ENCODE measurements around the gene FGFRL1.
A peak's percentile ranks its signal among the peaks of the same experiment; 100 is the strongest.
"Not testable (repeated sequence)": the region's sequence is repeated elsewhere in the genome, so short reads cannot be mapped to it uniquely, and the experiment has no call there.

The FGFRL1 gene

DNA sequence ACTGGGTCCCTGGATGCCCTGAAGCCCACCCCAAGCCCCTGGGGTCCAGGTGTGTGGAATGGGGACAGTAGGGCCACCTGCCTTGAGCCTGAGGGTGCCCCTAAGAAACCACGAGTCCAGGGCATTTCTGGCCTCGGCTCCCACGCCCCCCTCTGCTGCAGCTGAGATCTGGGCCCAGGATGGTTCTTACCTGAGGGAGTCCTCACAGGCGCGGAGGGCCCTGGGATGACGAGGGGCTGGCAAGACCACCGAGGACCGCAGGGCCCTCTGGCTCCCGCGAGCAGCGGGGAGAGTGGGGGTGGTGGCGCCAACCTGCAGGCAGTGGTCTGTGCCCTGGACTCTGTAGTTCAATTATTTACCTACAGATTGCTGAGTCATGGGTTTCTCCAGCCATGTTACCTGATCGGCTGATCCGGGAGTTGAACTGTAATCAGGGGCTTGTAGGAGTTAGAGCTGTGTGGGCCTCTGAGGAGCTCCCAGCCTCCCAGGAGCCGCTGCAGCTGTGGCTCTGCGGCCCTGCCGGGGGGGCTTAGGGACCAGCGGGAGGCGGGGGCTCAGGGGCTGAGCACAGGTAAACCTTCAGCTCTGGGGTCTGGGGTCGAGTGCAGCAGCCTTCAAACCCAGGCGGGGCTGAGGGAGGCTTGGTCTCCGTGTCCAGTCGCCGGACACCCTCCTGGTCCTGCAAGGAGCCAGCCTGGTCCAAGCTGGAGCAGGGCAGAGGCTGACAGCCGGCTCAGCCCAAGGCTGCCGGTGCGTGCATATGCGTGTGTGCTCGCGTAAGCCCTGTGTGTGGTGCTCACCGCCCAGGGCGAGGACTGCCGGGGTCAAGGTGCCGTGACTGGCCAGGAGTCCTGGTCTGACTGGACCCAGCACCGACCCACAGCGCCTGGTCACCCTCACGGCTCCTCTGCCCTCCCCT, 18.1 kb upstream of the FGFRL1 start, which contains the start of gene SLC26A1:
Gene SLC26A1 (minus strand): TSS at position 294 of the 919 bp plus-strand sequence. CDS start 1,701 bp downstream, outside the sequence.
- no peak for DNase-seq

DNA sequence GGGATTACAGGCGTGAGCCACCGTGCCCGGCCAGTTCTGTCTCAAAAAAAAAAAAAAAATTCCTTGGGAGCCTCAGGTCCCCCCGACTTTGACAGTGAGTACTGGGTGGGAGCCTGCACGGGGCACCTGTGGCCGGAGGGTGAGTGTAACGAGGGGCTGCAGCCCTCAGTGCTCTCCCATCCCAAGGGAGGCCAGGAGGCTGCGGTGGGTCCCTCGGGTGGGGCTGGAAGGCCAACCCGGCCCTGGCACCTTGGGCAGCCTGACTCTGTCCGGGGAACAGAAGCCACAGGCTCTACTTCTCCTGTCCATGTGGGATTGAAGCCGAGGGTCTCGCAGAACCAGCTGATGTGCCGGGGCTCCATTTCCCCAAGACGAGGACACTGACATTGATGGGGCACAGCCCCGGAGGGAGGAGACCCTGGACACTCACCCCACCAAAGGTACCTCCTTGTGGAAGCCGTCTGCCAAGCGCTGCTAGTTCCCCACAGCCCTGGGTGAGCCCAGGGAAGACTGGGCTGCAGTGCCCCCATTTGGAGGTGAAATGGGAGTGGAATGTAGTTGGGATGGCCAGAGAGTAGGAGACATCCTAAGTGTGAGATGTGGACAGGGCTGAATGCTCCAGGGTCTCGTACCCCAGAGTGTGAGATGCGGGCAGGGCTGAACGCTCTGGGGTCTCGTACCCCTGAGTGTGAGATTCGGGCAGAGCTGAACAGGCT, 16.0 kb upstream of the FGFRL1 start:
- no peak for DNase-seq

DNA sequence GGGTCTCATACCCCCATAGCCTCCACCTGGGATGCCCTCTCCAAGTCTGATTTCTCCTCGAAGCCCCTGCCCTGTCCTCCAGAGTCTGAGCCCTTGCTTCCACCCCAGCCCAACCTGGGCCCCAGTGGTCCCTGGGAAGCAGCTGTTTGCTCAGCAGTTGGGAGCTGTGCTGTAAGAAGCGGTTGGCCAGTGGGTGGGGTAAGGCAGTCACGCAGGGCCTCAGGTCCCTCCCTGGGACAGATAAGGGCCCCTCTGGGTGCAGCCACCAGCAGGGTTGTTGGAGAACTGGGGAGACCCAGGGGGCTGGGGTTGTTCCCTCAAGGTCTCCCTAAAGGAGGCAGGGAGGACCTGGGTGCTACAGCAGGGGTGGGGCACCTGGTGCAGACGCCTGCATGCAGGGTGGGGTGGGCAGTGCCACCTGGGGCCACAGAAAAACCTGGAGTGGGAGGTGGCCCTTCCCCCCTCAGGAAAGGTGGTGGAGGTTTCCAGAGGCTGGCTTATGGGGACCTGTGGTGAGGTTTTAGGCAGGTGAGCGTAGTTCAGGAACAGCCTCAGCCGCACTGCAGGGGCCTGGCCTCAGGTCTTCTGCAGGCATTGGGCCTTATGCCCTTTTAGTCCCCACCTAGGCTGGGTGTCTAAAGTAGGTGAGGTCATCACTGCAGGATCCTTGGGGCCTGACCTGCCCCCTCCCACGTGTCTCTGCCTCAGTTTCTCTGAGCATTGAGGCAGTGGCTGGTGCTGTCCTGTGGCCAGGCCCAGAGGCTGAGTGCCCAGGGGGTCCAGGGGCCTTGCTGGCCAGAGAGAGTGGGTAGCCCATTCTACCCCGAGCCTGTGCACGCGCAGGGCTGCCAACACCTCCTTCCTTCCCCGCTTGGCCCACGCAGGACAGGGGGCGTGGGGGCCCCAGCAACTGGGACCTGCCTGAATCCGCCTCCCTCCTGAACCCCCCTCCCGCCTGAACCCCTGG, 15.1 kb upstream of the FGFRL1 start:
- no peak for DNase-seq

DNA sequence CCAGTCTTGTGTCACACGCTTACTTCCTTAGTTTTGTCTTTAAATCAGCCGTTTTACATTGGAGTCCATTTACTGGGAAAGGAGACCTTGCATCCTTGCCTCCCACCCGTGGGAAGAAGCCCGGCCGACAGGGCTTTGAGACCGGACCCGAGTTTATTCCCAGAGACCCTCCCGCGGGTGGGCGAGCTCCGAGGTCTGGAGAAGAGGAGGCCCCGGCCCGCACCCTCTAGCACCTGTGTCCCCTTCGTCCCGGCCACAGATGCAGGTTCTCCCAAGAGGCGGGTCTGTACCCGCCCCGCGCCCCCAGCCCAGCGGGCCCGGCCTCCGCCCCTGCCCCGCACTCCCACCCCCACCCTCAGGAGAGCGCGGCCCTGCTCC, 14.4 kb upstream of the FGFRL1 start:
- DNase-seq: no peak

DNA sequence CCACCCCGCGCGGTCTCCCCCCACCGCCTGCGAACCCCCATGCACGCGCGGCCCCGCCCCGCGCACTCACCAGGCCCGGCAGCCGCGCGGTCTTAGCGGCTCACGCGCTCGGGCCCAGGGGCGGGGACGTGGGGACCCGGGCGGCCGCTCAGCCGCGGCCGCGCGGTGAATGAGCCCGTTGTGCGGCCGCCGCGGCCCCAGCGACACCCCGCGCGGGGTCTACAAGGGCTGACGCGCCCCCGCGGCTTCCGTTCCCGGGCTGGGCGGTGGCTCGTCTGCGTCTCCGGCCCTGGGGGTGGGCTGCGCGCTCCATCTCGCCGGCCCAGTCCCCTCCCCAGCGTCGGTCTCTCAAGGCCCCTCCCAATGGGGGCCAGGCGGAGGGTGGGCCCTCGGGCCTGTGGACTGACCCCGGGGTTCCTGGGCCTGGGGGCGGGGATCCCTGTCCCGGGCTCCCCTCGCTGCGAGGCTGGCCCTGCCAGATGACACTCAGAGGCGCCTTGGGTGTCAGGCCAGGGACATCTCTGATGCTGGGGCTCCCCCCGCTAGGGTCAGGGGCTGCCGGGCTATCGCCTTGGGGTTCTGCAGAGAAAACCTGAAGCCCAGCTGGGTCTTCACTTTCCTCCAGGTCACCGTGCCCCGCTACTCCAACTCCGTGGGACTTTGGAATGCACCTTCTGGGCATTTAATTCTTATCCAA, 13.9 kb upstream of the FGFRL1 start:
- DNase-seq: no peak

DNA sequence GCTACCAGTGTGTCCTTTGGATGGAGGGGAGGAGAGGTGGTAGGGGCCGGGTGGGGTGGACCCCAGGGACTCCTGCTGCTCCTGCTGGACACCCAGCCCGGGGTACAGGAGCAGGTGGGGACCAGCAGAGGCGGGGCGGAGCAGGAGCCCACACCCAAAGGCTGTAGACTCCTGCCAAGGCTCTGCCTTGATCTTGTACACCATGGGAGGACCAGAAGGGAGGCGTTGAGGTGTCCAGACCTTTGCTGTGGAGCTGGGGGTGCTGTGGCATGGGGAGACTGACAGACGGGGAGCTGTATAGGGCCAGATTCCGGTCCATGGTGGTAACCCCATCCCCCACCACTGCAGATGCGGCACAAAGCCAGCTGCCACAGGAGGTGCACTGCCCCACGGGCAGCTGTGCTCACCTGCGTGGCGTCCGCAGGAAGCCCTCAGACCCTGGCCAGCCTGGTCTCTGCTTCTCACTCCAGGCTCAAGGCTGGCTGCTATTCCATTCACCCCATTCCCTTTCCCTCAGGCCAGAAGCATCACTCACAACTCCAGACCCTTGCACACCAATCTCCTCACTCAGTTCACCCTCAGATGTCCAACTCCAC, 13.2 kb upstream of the FGFRL1 start:
- no peak for DNase-seq

DNA sequence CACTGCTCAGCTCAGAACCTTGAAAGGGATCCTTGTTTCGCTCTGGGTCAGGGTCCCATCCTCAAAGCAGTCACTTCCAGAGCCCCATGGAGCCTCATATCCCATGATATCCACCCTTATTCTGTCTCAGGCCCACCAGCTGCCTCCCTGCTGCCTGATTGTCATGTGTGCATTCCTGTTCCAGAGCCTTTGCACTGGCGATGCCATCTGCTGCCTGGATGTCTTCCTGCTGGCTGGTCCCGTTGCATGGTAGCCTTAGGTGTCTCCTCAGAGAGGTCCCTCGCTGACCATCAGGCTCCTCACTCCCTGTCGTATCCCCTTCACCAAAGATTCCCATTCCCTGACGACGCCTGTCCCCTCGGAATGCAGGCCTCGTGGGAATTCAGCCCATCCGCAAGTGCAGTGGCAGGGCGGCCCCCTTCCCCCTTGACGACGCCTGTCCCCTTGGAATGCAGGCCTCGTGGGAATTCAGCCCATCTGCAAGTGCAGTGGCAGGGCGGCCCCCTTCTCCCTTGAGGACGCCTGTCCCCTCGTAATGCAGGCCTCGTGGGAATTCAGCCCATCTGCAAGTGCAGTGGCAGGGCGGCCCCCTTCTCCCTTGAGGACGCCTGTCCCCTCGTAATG, 12.1 kb upstream of the FGFRL1 start:
- not testable (repeated sequence) for DNase-seq

DNA sequence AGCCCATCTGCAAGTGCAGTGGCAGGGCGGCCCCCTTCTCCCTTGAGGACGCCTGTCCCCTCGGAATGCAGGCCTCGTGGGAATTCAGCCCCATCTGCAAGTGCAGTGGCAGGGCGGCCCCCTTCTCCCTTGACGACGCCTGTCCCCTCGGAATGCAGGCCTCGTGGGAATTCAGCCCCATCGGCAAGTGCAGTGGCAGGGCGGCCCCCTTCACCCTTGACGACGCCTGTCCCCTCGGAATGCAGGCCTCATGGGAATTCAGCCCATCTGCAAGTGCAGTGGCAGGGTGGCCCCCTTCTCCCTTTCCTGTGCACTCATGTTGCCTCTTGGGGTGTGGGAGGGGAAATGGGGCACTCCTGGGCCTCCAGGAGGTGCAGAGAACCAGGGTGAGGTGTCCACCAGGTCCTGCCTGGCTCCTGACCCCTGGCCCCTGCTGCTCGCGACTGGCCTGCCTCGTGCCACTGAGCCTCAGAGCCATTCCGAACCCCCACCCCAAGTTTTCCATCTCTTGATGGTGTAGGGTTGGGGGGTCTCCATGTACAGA, 11.5 kb upstream of the FGFRL1 start:
- DNase-seq: no peak

DNA sequence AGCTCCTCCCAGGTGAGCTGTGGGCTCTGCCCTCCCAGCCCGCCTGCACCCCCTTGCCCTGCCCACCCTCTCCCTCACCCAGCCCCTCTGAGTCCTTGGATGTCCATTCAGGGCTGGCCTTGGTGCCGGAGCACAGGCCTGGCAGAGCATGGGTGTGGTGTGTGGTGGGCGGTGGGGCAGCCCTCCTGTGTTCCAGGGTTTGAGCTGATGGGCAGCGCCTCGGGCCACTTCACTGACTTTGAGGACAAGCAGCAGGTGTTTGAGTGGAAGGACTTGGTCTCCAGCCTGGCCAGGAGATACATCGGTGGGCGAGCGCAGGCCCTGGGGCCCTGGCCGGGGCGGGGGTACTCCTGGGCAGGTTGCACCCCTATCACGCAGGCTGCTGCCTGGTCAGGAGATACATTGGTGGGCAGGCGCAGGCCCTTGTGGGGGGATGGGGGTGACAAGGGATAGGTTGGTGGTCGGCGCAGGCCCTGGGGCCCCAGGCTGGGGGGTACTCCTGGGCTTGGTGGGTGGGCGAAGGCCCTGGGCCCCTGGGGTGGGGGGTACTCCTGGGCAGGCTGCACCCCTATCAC, 10.7 kb upstream of the FGFRL1 start:
- no peak for DNase-seq

DNA sequence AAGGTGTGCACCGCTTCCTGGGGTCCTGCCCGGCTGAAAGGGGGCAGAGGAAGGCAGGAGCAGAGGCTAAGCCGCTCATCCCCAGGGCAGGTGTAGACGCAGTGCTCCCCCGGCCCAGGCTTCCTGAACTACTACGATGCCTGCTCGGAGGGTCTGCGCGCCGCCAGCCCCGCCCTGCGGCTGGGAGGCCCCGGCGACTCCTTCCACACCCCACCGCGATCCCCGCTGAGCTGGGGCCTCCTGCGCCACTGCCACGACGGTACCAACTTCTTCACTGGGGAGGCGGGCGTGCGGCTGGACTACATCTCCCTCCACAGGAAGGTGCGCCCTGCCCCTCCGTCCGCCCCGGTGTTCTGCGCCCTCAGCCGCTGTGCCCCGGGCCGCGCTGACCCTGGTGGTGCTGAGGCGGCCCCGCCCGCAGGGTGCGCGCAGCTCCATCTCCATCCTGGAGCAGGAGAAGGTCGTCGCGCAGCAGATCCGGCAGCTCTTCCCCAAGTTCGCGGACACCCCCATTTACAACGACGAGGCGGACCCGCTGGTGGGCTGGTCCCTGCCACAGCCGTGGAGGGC, 9.8 kb upstream of the FGFRL1 start:
- DNase-seq: no peak

DNA sequence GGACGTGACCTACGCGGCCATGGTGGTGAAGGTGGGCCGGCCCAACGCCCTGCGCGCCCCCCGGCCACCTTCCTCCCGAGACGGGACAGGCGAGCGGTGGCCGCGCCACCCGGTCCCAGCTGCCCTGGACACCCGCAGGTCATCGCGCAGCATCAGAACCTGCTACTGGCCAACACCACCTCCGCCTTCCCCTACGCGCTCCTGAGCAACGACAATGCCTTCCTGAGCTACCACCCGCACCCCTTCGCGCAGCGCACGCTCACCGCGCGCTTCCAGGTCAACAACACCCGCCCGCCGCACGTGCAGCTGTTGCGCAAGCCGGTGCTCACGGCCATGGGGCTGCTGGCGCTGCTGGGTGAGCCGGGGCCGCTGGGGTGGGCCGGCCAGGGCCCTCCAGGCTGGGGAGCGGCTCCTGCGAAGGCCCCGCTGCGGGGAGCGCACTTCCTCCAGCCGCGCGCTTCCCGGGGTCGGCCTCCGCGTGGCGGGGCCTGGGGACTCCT, 9.2 kb upstream of the FGFRL1 start:
- no peak for DNase-seq

DNA sequence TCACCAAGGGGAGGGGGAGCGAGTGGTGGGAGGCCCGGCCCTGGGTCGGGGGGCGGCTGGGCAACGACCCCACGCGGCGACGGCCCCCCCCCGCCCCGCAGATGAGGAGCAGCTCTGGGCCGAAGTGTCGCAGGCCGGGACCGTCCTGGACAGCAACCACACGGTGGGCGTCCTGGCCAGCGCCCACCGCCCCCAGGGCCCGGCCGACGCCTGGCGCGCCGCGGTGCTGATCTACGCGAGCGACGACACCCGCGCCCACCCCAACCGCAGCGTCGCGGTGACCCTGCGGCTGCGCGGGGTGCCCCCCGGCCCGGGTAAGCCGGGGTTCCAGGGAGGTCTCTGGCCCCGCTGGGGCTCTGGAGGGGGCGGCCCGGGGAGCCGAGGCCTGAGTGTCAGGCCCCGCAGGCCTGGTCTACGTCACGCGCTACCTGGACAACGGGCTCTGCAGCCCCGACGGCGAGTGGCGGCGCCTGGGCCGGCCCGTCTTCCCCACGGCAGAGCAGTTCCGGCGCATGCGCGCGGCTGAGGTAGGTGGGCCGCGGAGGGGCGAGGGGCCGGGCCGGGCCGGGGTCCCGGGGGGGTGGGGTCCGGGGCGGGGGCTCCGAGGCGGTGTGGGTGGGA, 8.7 kb upstream of the FGFRL1 start:
- DNase-seq: no peak

DNA sequence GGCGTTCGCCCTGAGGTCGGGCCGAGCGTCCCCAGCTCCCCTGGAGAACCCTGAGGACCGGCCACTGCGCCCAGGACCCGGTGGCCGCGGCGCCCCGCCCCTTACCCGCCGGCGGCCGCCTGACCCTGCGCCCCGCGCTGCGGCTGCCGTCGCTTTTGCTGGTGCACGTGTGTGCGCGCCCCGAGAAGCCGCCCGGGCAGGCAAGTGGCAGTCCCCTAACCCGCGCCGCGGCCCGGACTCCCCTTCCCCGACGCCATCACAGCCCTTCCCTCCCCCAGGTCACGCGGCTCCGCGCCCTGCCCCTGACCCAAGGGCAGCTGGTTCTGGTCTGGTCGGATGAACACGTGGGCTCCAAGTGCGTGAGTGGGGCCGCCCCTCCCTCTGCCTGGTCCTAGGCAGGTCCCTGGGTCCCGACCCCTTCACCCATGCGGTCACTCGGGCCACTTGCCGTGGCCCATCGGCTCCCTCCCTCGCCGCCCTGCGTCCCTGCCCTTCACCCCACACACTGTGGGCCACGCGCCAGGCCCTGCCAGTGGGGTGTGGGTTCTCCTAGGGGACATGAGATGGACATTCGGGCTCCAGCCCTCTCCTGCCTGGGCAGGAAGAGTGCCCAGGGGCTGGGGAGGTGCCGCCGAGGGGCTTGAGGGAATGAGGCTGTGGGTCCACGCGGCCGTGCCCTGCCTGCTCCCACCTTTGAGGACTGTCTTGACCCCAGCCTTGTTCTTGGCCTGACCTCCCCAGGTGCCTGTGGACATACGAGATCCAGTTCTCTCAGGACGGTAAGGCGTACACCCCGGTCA, 8.0 kb upstream of the FGFRL1 start:
- DNase-seq: no peak

DNA sequence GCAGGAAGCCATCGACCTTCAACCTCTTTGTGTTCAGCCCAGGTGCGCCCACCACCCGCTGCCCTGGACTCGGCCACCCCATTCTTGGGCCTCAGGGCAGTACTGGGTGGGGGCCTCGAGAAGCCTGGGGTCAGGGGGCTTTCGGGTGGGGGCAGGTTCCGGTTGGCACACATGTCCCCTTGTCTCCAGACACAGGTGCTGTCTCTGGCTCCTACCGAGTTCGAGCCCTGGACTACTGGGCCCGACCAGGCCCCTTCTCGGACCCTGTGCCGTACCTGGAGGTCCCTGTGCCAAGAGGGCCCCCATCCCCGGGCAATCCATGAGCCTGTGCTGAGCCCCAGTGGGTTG, 7.4 kb upstream of the FGFRL1 start:
- no peak for DNase-seq

DNA sequence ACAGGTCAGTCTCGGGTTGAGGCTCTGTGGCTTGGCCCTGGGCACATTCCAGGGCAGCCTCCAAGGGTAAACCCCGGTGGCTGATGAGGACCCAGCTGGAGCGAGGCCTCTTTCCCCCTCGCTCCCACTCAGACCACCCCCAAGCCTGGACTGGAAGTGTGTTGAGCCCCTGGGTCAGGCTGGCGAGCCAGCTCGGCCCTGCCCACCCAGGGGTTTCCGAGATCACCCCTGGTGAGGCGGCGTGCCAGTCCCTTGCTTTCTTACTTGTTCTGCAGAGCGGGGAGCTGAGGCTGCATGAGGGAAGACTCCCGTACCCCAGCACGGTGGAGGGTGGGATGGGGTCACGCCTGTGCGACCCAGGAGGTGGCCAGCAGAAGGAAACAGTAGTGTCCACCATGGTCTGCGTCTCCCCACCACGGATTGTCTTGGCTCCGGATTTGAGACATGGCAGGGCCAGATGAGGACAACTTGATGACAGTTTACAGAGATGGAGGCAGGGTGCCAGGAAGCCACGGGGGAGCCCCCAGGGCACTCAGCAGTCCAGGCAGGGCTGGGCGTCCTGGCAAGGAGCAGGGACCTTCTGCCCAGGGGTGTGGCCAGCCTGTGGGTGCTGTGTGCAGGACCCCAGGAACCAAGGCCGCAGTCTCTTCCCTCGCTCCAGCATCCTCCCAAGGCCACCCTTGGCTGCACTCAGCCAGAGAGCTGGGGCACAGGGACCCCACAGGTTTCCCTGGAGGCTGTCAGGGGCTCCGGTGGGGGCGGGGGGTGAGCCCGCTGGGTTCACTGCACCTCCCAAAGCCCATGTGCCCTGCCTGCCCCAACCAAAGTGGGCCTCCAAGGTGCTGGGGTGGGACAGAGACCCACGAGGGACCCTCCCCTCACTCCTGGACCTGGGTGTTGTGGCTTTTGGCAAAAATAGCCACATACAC, 6.6 kb upstream of the FGFRL1 start:
- no peak for DNase-seq

DNA sequence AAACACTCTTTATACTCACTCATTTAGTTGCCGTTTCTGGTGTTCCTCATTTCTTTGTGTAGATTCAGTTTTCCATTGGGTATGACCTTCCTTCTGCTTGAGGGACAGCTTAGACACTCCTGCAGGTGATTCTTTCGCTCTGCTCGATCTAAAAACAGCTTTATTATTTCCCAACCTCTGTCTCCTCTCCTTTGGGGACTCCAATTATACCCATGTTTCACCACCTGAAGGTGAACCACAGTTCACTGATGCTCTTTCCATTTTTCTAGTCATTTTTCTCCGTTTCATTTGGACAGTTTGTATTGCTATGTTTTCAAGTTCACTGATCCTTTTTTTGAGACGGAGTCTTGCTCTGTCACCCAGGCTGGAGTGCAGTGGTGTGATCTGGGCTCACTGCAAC, 4.6 kb upstream of the FGFRL1 start:
- no peak for DNase-seq

DNA sequence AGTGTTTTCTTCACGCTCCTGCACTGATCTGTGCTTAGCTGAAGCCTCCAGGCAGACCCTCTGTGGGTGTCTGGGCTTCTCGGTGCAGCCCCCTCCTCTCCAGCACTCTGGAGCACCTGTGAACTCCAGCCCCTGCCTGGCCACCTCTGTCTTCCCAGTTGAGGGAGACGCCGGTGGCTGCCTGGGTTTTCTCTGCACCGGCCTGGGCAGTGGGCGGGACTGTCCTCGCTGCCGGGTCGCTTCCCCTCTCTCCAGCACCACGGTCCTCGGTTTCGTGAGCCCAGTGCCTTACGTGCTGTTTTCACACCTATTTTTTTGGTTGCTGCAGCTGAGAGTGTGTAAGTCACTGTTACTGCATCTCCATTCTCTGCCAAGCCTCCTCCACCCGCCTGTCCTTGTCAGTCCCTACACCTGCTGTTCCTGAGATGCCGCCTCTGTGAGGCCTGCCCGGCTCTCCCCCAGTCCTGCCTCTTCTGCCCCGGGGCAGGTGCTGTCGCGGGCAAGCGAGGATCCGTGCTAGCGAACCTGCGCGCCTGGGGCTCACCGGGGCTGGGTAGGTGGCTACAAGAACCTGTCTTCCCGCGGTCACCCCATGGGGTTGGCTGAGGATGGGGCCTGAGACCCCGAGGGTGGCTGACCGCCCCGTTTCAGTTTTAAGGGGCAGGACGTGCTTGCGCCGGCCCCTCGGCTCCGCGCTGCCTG, 2.4 kb upstream of the FGFRL1 start:
- DNase-seq: peak; percentile 26 to 32
